Adrenal gland (tissue), 5 donors: ENCODE results near the gene CCT8.

ENCODE experiments used
- CTCF ChIP-seq, 6 experiments: fragments of 450-650 bp in 4 of 6; fragments of 200-600 bp in 2 of 6; sonication (generic) in 1 of 6; IDR thresholded peaks; 1 replicate in 5 of 6; 2 replicates in 1 of 6; pipeline versions ENCODE4 v1.5.1 to v1.8.0; 2016 to 2021; ENCODE audit warnings: antibody characterized with exemption in 6 of 6, mild to moderate bottlenecking in 2 of 6, moderate library complexity in 1 of 6
- POLR2A ChIP-seq, 2 donors: fragments of 450-650 bp; IDR thresholded peaks; one replicate each; pipeline ENCODE4 v1.6.1; 2017; ENCODE audit warnings: antibody characterized with exemption in 2 of 2, mild to moderate bottlenecking in 2 of 2, moderate library complexity in 1 of 2
- donor health status: DM: no; HTN: no; CAD: no.

- TF ChIP-seq POLR2A (IDR thresholded peaks at IDR 0.05) (no peak), CTCF (IDR thresholded peaks at IDR 0.05) (no peak)
These were observed 17.4 kb downstream of the CCT8 start for GRCh38 chr21:29056005-29056404.
